Measurements from ENCODE around the gene KIAA0232. TPM values are rescaled to one million over a fixed set of nuclear protein-coding genes. Genes with fewer than 3 reads are reported as not detected.

Gene KIAA0232
- polyA plus RNA-seq, 4 donors: 6.7 to 21.5 (median 8.6) TPM

GRCh38 chr4:6775746-6776145 lies 6.8 kb upstream of the KIAA0232 start:
- FAIRE-seq: no peak
- DNase-seq: no peak
- H3K4me3 ChIP-seq (ENCODE audit: low read depth in 1 of 3, low read length in 3 of 3): no peak overlapping the region
- WGBS, 3 donors: 71 to 81% (median 76%) methylated on average over 7 of the region's 7 CpGs
- peaks cover 0 to 22% (median 0%) of the 10 kb centered on the region in 3 donors for H3K4me1 ChIP-seq (ENCODE audit: control insufficient read depth in 3 of 3, insufficient read depth in 2 of 3, low read depth in 1 of 3, low read length in 2 of 3)
- no peaks in the 10 kb centered on the region for H3K36me3 ChIP-seq (ENCODE audit: control insufficient read depth in 3 of 3, insufficient read depth in 2 of 3, low read depth in 1 of 3, low read length in 3 of 3)
- H3K27ac ChIP-seq (ENCODE audit: low read depth in 1 of 3, low read length in 2 of 3): no peak overlapping the region
- H3K9me3 ChIP-seq (ENCODE audit: control insufficient read depth in 2 of 2, insufficient read depth in 1 of 2, low read depth in 1 of 2, low read length in 1 of 2): no peaks in the 10 kb centered on the region
- H3K27me3 ChIP-seq (ENCODE audit: control insufficient read depth in 3 of 3, insufficient read depth in 3 of 3, low read length in 3 of 3): no peaks in the 10 kb centered on the region

- no peak for DNase-seq
- FAIRE-seq: no peak
Measured at GRCh38 chr4:6776920-6777635, 5.4 kb upstream of the KIAA0232 start.

GRCh38 chr4:6777636-6778281 lies 4.8 kb upstream of the KIAA0232 start:
- Histone ChIP-seq H3K9me3 (ENCODE audit: control insufficient read depth in 2 of 2, insufficient read depth in 1 of 2, low read depth in 1 of 2, low read length in 1 of 2) (no peaks in the 10 kb centered on the region), H3K36me3 (ENCODE audit: control insufficient read depth in 3 of 3, insufficient read depth in 2 of 3, low read depth in 1 of 3, low read length in 3 of 3) (no peaks in the 10 kb centered on the region), H3K4me3 (ENCODE audit: low read depth in 1 of 3, low read length in 3 of 3) (no peak overlapping the region), H3K27ac (ENCODE audit: low read depth in 1 of 3, low read length in 2 of 3) (no peak overlapping the region), H3K4me1 (ENCODE audit: control insufficient read depth in 3 of 3, insufficient read depth in 2 of 3, low read depth in 1 of 3, low read length in 2 of 3) (peaks cover 0 to 23% (median 0%) of the 10 kb centered on the region in 3 donors), H3K27me3 (ENCODE audit: control insufficient read depth in 3 of 3, insufficient read depth in 3 of 3, low read length in 3 of 3) (no peaks in the 10 kb centered on the region)
- FAIRE-seq (no peak), DNase-seq (no peak)
- 72 to 80% (median 76%) methylated on average over 15 of the region's 15 CpGs for WGBS, 3 donors

More at GRCh38 chr4:6776920-6777635, 5.4 kb upstream of the KIAA0232 start:
- Histone ChIP-seq H3K27ac (ENCODE audit: low read depth in 1 of 3, low read length in 2 of 3) (no peak overlapping the region), H3K4me3 (ENCODE audit: low read depth in 1 of 3, low read length in 3 of 3) (no peak overlapping the region), H3K36me3 (ENCODE audit: control insufficient read depth in 3 of 3, insufficient read depth in 2 of 3, low read depth in 1 of 3, low read length in 3 of 3) (no peaks in the 10 kb centered on the region), H3K27me3 (ENCODE audit: control insufficient read depth in 3 of 3, insufficient read depth in 3 of 3, low read length in 3 of 3) (no peaks in the 10 kb centered on the region), H3K9me3 (ENCODE audit: control insufficient read depth in 2 of 2, insufficient read depth in 1 of 2, low read depth in 1 of 2, low read length in 1 of 2) (no peaks in the 10 kb centered on the region), H3K4me1 (ENCODE audit: control insufficient read depth in 3 of 3, insufficient read depth in 2 of 3, low read depth in 1 of 3, low read length in 2 of 3) (peaks cover 0 to 26% (median 0%) of the 10 kb centered on the region in 3 donors)
- 72 to 77% (median 76%) methylated on average over 12 of the region's 12 CpGs for WGBS, 3 donors

GRCh38 chr4:6778435-6778834 lies 4.1 kb upstream of the KIAA0232 start:
- FAIRE-seq (no peak), DNase-seq (no peak)
- WGBS, 3 donors: 92 to 94% (median 93%) methylated on average over 5 of the region's 5 CpGs
- Histone ChIP-seq H3K4me3 (ENCODE audit: low read depth in 1 of 3, low read length in 3 of 3) (no peak overlapping the region), H3K27me3 (ENCODE audit: control insufficient read depth in 3 of 3, insufficient read depth in 3 of 3, low read length in 3 of 3) (no peaks in the 10 kb centered on the region), H3K9me3 (ENCODE audit: control insufficient read depth in 2 of 2, insufficient read depth in 1 of 2, low read depth in 1 of 2, low read length in 1 of 2) (no peaks in the 10 kb centered on the region), H3K4me1 (ENCODE audit: control insufficient read depth in 3 of 3, insufficient read depth in 2 of 3, low read depth in 1 of 3, low read length in 2 of 3) (peaks cover 0 to 17% (median 0%) of the 10 kb centered on the region in 3 donors), H3K27ac (ENCODE audit: low read depth in 1 of 3, low read length in 2 of 3) (no peak overlapping the region), H3K36me3 (ENCODE audit: control insufficient read depth in 3 of 3, insufficient read depth in 2 of 3, low read depth in 1 of 3, low read length in 3 of 3) (no peaks in the 10 kb centered on the region)

DNA sequence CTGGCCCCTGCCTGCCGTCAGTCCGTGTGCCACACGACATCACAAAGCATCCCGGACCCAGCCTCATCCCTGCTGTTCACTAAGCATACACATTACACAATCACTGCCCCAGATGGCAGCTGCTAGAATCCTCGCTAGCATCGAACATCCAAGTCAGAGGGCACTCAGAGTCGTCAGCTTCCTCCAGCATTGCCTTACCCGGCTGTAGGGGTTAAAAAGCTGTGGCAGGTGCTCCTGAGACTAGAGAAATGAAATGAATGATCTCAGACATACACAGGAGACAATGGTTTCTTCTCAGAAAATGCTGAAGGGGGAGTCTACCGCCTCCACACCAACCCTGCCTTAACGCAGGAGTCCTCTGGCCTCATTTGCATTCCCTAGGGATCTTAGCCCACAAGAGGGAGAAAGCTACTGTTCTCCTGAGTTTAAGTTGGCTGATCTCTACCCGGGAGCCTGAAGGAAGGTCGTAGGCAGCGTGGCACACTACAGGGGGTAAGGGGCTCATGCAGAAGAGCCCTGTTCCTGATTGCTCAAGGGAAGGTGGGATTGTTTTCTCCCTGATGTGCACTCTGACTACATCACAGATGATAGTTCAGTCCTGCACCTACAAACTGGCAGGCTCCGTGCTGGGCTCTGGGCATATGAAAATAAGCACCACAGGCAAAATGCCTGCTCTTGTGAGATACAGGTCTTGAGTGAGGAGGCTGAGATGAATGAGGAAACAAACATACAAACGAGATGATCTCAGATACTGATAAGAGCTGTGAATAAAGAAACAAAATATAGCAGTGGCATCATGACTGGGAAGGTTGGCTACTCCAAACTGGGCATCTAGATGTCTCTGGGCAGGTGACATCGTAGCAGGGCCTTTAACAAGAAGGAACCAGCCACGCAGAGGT lies 2.6 kb upstream of the KIAA0232 start:
- 44 to 59% (median 56%) methylated on average over 17 of the region's 17 CpGs for whole genome bisulfite sequencing, 3 donors

DNA sequence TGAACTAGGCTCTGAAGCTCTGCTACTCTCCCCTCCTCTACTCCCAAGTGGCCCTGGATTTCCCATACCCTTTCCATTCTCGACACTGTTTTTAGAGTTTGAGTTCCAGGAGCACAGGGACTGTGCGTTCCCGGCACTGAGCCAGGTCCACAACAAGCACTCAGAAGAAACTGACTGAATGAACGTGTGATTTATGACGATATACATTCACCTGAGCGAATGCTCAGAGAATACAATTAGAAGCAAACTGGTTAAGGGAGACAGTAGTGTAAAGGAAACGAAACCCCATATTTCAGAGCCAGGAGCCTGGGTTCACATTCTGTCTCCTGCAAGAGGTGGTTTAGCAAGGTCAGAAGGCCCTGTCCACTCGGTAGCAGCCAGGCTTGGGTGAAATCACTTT lies 1.4 kb upstream of the KIAA0232 start:
- Histone ChIP-seq H3K4me1 (ENCODE audit: control insufficient read depth in 3 of 3, insufficient read depth in 2 of 3, low read depth in 1 of 3, low read length in 2 of 3) (peaks cover 0 to 13% (median 3%) of the 10 kb centered on the region in 3 donors), H3K36me3 (ENCODE audit: control insufficient read depth in 3 of 3, insufficient read depth in 2 of 3, low read depth in 1 of 3, low read length in 3 of 3) (peaks cover 0 to 3% (median 0%) of the 10 kb centered on the region in 3 donors), H3K27me3 (ENCODE audit: control insufficient read depth in 3 of 3, insufficient read depth in 3 of 3, low read length in 3 of 3) (no peaks in the 10 kb centered on the region), H3K4me3 (ENCODE audit: low read depth in 1 of 3, low read length in 3 of 3) (no peak overlapping the region), H3K27ac (ENCODE audit: low read depth in 1 of 3, low read length in 2 of 3) (peak overlapping the region in 1 of 3 donors; percentile 3), H3K9me3 (ENCODE audit: control insufficient read depth in 2 of 2, insufficient read depth in 1 of 2, low read depth in 1 of 2, low read length in 1 of 2) (no peaks in the 10 kb centered on the region)
- WGBS, 3 donors: 46 to 80% (median 68%) methylated on average over 8 of the region's 8 CpGs
- DNase-seq (no peak), FAIRE-seq (no peak)

More for the DNA sequence above, 2.6 kb upstream of the KIAA0232 start:
- FAIRE-seq: no peak
- Histone ChIP-seq H3K4me1 (ENCODE audit: control insufficient read depth in 3 of 3, insufficient read depth in 2 of 3, low read depth in 1 of 3, low read length in 2 of 3) (peaks cover 0 to 13% (median 3%) of the 10 kb centered on the region in 3 donors), H3K27me3 (ENCODE audit: control insufficient read depth in 3 of 3, insufficient read depth in 3 of 3, low read length in 3 of 3) (no peaks in the 10 kb centered on the region), H3K9me3 (ENCODE audit: control insufficient read depth in 2 of 2, insufficient read depth in 1 of 2, low read depth in 1 of 2, low read length in 1 of 2) (no peaks in the 10 kb centered on the region), H3K4me3 (ENCODE audit: low read depth in 1 of 3, low read length in 3 of 3) (no peak overlapping the region), H3K27ac (ENCODE audit: low read depth in 1 of 3, low read length in 2 of 3) (no peak overlapping the region), H3K36me3 (ENCODE audit: control insufficient read depth in 3 of 3, insufficient read depth in 2 of 3, low read depth in 1 of 3, low read length in 3 of 3) (no peaks in the 10 kb centered on the region)
- peak in 1 of 2 donors; percentile 44 for DNase-seq

DNA sequence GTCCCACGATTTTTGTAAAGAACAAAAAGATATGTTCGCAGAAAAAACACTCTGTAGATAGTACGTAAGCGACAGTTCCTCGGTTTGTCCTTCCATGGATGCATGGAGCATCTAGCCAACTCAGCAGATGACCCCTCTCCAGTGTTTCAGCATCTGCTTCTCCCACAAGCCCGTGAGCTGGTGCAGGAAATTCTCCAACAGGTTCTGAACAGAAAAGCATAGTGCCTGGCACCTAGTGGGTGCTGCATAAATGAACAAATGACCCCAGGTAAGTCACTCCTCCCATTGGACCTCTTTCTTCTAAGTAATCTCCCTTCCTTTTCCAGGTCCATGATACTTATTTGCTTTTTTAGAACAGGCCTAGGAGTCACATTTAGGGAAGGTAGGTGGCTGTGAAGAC lies 966 bp upstream of the KIAA0232 start:
- FAIRE-seq: no peak
- 76 to 83% (median 82%) methylated on average over 6 of the region's 6 CpGs for WGBS, 3 donors
- H3K27me3 ChIP-seq (ENCODE audit: control insufficient read depth in 3 of 3, insufficient read depth in 3 of 3, low read length in 3 of 3): no peaks in the 10 kb centered on the region
- H3K36me3 ChIP-seq (ENCODE audit: control insufficient read depth in 3 of 3, insufficient read depth in 2 of 3, low read depth in 1 of 3, low read length in 3 of 3): peaks cover 0 to 7% (median 0%) of the 10 kb centered on the region in 3 donors
- DNase-seq: peak in 1 of 2 donors; percentile 11
- no peak overlapping the region for H3K27ac ChIP-seq (ENCODE audit: low read depth in 1 of 3, low read length in 2 of 3)
- peak overlapping the region in 1 of 3 donors; percentile 59 for H3K4me3 ChIP-seq (ENCODE audit: low read depth in 1 of 3, low read length in 3 of 3)
- H3K9me3 ChIP-seq (ENCODE audit: control insufficient read depth in 2 of 2, insufficient read depth in 1 of 2, low read depth in 1 of 2, low read length in 1 of 2): no peaks in the 10 kb centered on the region
- H3K4me1 ChIP-seq (ENCODE audit: control insufficient read depth in 3 of 3, insufficient read depth in 2 of 3, low read depth in 1 of 3, low read length in 2 of 3): peaks cover 0 to 13% (median 3%) of the 10 kb centered on the region in 3 donors

- WGBS, 3 donors: 0 to 1% (median 0%) methylated on average over 13 to 34 of the region's 34 CpGs
- Histone ChIP-seq H3K27ac (ENCODE audit: low read depth in 1 of 3, low read length in 2 of 3) (peak overlapping the region; percentile 99 to 100 (median 99)), H3K4me3 (ENCODE audit: low read depth in 1 of 3, low read length in 3 of 3) (peak overlapping the region; percentile 91 to 98 (median 97)), H3K27me3 (ENCODE audit: control insufficient read depth in 3 of 3, insufficient read depth in 3 of 3, low read length in 3 of 3) (no peaks in the 10 kb centered on the region), H3K36me3 (ENCODE audit: control insufficient read depth in 3 of 3, insufficient read depth in 2 of 3, low read depth in 1 of 3, low read length in 3 of 3) (peaks cover 0 to 11% (median 0%) of the 10 kb centered on the region in 3 donors), H3K4me1 (ENCODE audit: control insufficient read depth in 3 of 3, insufficient read depth in 2 of 3, low read depth in 1 of 3, low read length in 2 of 3) (peaks cover 0 to 13% (median 6%) of the 10 kb centered on the region in 3 donors), H3K9me3 (ENCODE audit: control insufficient read depth in 2 of 2, insufficient read depth in 1 of 2, low read depth in 1 of 2, low read length in 1 of 2) (no peaks in the 10 kb centered on the region)
- DNase-seq (no peak), FAIRE-seq (no peak)
Measured at GRCh38 chr4:6782846-6783110, 251 bp downstream of the KIAA0232 start.

All from small intestine (tissue), 7 donors.